H1 (cell line): Measurements from ENCODE around the gene HMCN2. TPM values are rescaled to one million over a fixed set of nuclear protein-coding genes. Genes with fewer than 3 reads are reported as not detected.

ENCODE experiments used
- CTCF ChIA-PET: fragments of 300-600 bp; sonication (Branson Sonifier 250); formaldehyde crosslinking; loops from one replicate; lab custom pipeline; 2021; ENCODE audit not compliant: partially characterized antibody; lab: Charles Lee
- POLR2A ChIA-PET: fragments of 300-600 bp; sonication (Branson Sonifier 250); formaldehyde crosslinking; loops from one replicate; lab custom pipeline; 2021; ENCODE audit warnings: inconsistent platforms; ENCODE audit not compliant: partially characterized antibody; lab: Charles Lee
- DNase-seq, 2 experiments: peaks; one replicate each; pipeline versions ENCODE4 v3.0.0 to v3.0.0-alpha.2; 2010 to 2022; ENCODE audit warnings: low spot score in 2 of 2, low read depth in 1 of 2, mixed read lengths in 1 of 2
- FAIRE-seq: peaks from 2 replicates; lab custom pipeline; 2011; peaks lifted over from hg19 to GRCh38; lab: Jason Lieb, UNC
- H2AFZ ChIP-seq: 2 replicates; pipeline ENCODE4 v1.8.1; 2012; ENCODE audit warnings: low read length, inconsistent platforms
- H2AK5ac ChIP-seq: 2 replicates; pipeline ENCODE4 v1.6.1; 2013; ENCODE audit warnings: low read depth, low read length
- H2BK120ac ChIP-seq: replicated peaks from 2 replicates; pipeline ENCODE3; 2013; ENCODE audit warnings: low read depth, low read length, inconsistent platforms
- H2BK12ac ChIP-seq: 2 replicates; pipeline ENCODE4 v1.6.1; 2013; ENCODE audit warnings: low read depth, low read length
- H2BK15ac ChIP-seq: 2 replicates; pipeline ENCODE4 v1.6.1; 2013; ENCODE audit warnings: low read length
- H2BK20ac ChIP-seq: 2 replicates; pipeline ENCODE4 v1.6.1; 2013; ENCODE audit warnings: low read length
- H2BK5ac ChIP-seq: 2 replicates; pipeline ENCODE4 v1.6.1; 2013; ENCODE audit warnings: low read depth, low read length
- H3K14ac ChIP-seq: 2 replicates; pipeline ENCODE4 v1.6.1; 2013; ENCODE audit warnings: inconsistent platforms; ENCODE audit not compliant: insufficient read length
- H3K18ac ChIP-seq: 2 replicates; pipeline ENCODE4 v1.6.1; 2013; ENCODE audit warnings: low read length; ENCODE audit errors: extremely low read depth
- H3K23ac ChIP-seq: 2 replicates; pipeline ENCODE4 v1.6.1; 2013; ENCODE audit warnings: inconsistent platforms; ENCODE audit not compliant: insufficient read length
- H3K23me2 ChIP-seq: 2 replicates; pipeline ENCODE4 v1.6.1; 2013; ENCODE audit warnings: low read depth, low read length
- H3K27ac ChIP-seq: 2 replicates; pipeline ENCODE4 v1.6.1; 2011; ENCODE audit warnings: low read depth, low read length, inconsistent platforms
- H3K27me3 ChIP-seq, 4 experiments: replicated peaks in 1 of 4; 1 replicate in 1 of 4; 2 replicates in 3 of 4; pipeline versions ENCODE4 v1.6.1 to v1.8.1; 2011 to 2013; ENCODE audit warnings: low read length in 3 of 4, mild to moderate bottlenecking in 3 of 4, inconsistent platforms in 2 of 4, mixed read lengths in 2 of 4, moderate library complexity in 1 of 4; ENCODE audit not compliant: control insufficient read depth in 3 of 4, insufficient read depth in 3 of 4; ENCODE audit errors: extremely low read depth in 1 of 4
- H3K36me3 ChIP-seq, 4 experiments: 2 replicates each; pipeline versions ENCODE4 v1.6.1 to v1.8.1; 2011 to 2013; ENCODE audit warnings: mild to moderate bottlenecking in 4 of 4, low read length in 3 of 4, moderate library complexity in 2 of 4, control low read depth in 1 of 4, inconsistent platforms in 1 of 4; ENCODE audit not compliant: insufficient read depth in 4 of 4, control insufficient read depth in 2 of 4
- H3K4ac ChIP-seq: replicated peaks from 2 replicates; pipeline ENCODE3; 2013; ENCODE audit warnings: low read length, low read depth, mixed read lengths, inconsistent platforms; ENCODE audit not compliant: insufficient read length
- H3K4me1 ChIP-seq, 4 experiments: replicated peaks in 1 of 4; 1 replicate in 1 of 4; 2 replicates in 3 of 4; pipeline versions ENCODE4 v1.6.1 to v1.8.1; 2011 to 2013; ENCODE audit warnings: low read length in 3 of 4, inconsistent platforms in 2 of 4, mixed read lengths in 1 of 4; ENCODE audit not compliant: insufficient read depth in 4 of 4, control insufficient read depth in 3 of 4
- H3K4me2 ChIP-seq, 2 experiments: 2 replicates each; pipeline versions ENCODE4 v1.6.1 to v1.8.1; 2011 to 2013; ENCODE audit warnings: low read depth in 2 of 2, low read length in 2 of 2, control low read depth in 1 of 2, inconsistent platforms in 1 of 2, mild to moderate bottlenecking in 1 of 2; ENCODE audit not compliant: insufficient read depth in 1 of 2
- H3K4me3 ChIP-seq, 4 experiments: fragments of 200-600, 300-600 bp in 1 of 4; sonication (generic), shearing (Covaris generic), sonication (Bioruptor Twin) in 1 of 4; 2 replicates each; pipeline versions ENCODE4 v1.5.1 to v1.8.1; 2011 to 2016; ENCODE audit warnings: low read length in 4 of 4, low read depth in 3 of 4, control low read depth in 2 of 4, inconsistent platforms in 2 of 4, mild to moderate bottlenecking in 2 of 4, mixed read lengths in 1 of 4, moderate library complexity in 1 of 4; ENCODE audit not compliant: insufficient read depth in 2 of 4; ENCODE audit errors: extremely low read depth in 1 of 4
- H3K56ac ChIP-seq: replicated peaks from 2 replicates; pipeline ENCODE3; 2013; ENCODE audit warnings: low read depth, mild to moderate bottlenecking, mixed read lengths, low read length, inconsistent platforms; ENCODE audit not compliant: insufficient read length
- H3K79me1 ChIP-seq: 2 replicates; pipeline ENCODE4 v1.6.1; 2013; ENCODE audit warnings: low read depth, low read length, control low read depth
- H3K79me2 ChIP-seq, 2 experiments: 2 replicates each; pipeline versions ENCODE4 v1.6.1 to v1.8.1; 2012 to 2013; ENCODE audit warnings: low read length in 2 of 2, mild to moderate bottlenecking in 2 of 2, inconsistent platforms in 1 of 2; ENCODE audit not compliant: insufficient read depth in 2 of 2, control insufficient read depth in 1 of 2
- H3K9ac ChIP-seq, 4 experiments: replicated peaks in 1 of 4; 1 replicate in 1 of 4; 2 replicates in 3 of 4; pipeline versions ENCODE4 v1.6.1 to v1.8.1; 2011 to 2013; ENCODE audit warnings: low read depth in 3 of 4, low read length in 3 of 4, control low read depth in 2 of 4, mild to moderate bottlenecking in 2 of 4, moderate library complexity in 2 of 4, inconsistent platforms in 1 of 4; ENCODE audit errors: extremely low read depth in 1 of 4
- H3K9me3 ChIP-seq, 2 experiments: 2 replicates each; pipeline versions ENCODE4 v1.6.1 to v1.8.1; 2012 to 2013; ENCODE audit warnings: mild to moderate bottlenecking in 2 of 2, moderate library complexity in 2 of 2, control low read depth in 1 of 2, inconsistent platforms in 1 of 2, low read depth in 1 of 2, low read length in 1 of 2, mixed read lengths in 1 of 2; ENCODE audit not compliant: insufficient read depth in 2 of 2
- H4K20me1 ChIP-seq, 2 experiments: replicated peaks in 1 of 2; 2 replicates each; pipeline versions ENCODE3 to v1.8.1; 2011 to 2013; ENCODE audit warnings: inconsistent platforms in 2 of 2, low read length in 2 of 2, mild to moderate bottlenecking in 1 of 2; ENCODE audit not compliant: insufficient read depth in 2 of 2, control insufficient read depth in 1 of 2
- H4K5ac ChIP-seq: 2 replicates; pipeline ENCODE4 v1.6.1; 2013; ENCODE audit warnings: low read length, low read depth, mixed read lengths, inconsistent platforms; ENCODE audit not compliant: insufficient read length
- H4K8ac ChIP-seq: 2 replicates; pipeline ENCODE4 v1.8.0; 2013; ENCODE audit warnings: mild to moderate bottlenecking, moderate library complexity, low read length, inconsistent platforms; ENCODE audit not compliant: insufficient read depth; ENCODE audit errors: extremely low read depth
- H4K91ac ChIP-seq: replicated peaks from 2 replicates; pipeline ENCODE3; 2013; ENCODE audit warnings: low read length, mixed read lengths, inconsistent platforms; ENCODE audit not compliant: insufficient read length
- BCL11A ChIP-seq, 2 experiments: IDR thresholded peaks; one replicate each; pipeline ENCODE4 v1.6.1; 2011; ENCODE audit warnings: low read depth in 2 of 2, low read length in 2 of 2, mild to moderate bottlenecking in 2 of 2
- CEBPB ChIP-seq: IDR thresholded peaks from 2 replicates; pipeline ENCODE4 v1.6.1; 2012; ENCODE audit warnings: low read depth, low read length
- JUN ChIP-seq: IDR thresholded peaks from 2 replicates; pipeline ENCODE4 v1.6.1; 2011; ENCODE audit warnings: low read depth, mild to moderate bottlenecking, improper control_type of control experiment, low read length
- POLR2A ChIP-seq, 2 experiments: IDR thresholded peaks; 1 replicate in 1 of 2; 2 replicates in 1 of 2; pipeline ENCODE4 v1.6.1; 2011; ENCODE audit warnings: low read depth in 2 of 2, low read length in 2 of 2, mild to moderate bottlenecking in 2 of 2; ENCODE audit errors: control extremely low read depth in 1 of 2
- SP2 ChIP-seq: IDR thresholded peaks from 2 replicates; pipeline ENCODE4 v1.6.1; 2012; ENCODE audit warnings: mild to moderate bottlenecking, low read length, inconsistent platforms
- TAF1 ChIP-seq: IDR thresholded peaks from 2 replicates; pipeline ENCODE4 v1.6.1; 2011; ENCODE audit warnings: mild to moderate bottlenecking, low read depth, low read length
- WGBS, 2 experiments: shearing (Covaris generic) in 1 of 2; methylation state at CpG; one replicate each; pipeline versions ENCODE4 v1.1.6 to v1.1.7; 2013 to 2015; ENCODE audit warnings: low lambda C conversion rate in 2 of 2, mixed read lengths in 2 of 2, inconsistent platforms in 1 of 2, low coverage in 1 of 2, missing lambda C conversion rate in 1 of 2; ENCODE audit not compliant: insufficient replicate concordance in 2 of 2, insufficient coverage in 1 of 2, insufficient read length in 1 of 2; ENCODE audit errors: extremely low coverage in 1 of 2, missing lambda C conversion rate in 1 of 2; 5-methylcytosine and 5-hydroxymethylcytosine counted together
- polyA plus RNA-seq, 7 experiments: library from polyadenylated mRNA; depleted of rRNA in 3 of 7; stranded (reverse) in 5 of 7; unstranded in 2 of 7; fragments of >200 nt in 5 of 7; fragments of 200-250 nt in 2 of 7; gene quantifications; 1 replicate in 5 of 7; 2 replicates in 1 of 7; 4 replicates in 1 of 7; pipeline versions ENCODE4 v1.2.1 to v1.2.3, GENCODE V29; 2011 to 2013; ENCODE audit warnings: missing spikeins in 2 of 7, mixed read lengths in 2 of 7
- total RNA-seq: library from RNA; stranded (reverse); fragmentation: NEBNext Ultra II Directional; extraction: Animal tissue kit (Norgen Biotek cat#: 25700); gene quantifications from 2 replicates; pipeline ENCODE4 v1.2.1, GENCODE V29; 2021
- TF ChIP-seq, protein P1 (sequence below): IDR thresholded peaks from 2 replicates; pipeline ENCODE4 v1.6.1; 2012; ENCODE audit warnings: low read length, inconsistent platforms

Gene HMCN2
- total and polyA plus RNA-seq, 2 of the 8 experiments (the other 6 are each of a cell fraction or from before 2014, with no cell fraction given): 5.0 to 9.1 TPM

DNA sequence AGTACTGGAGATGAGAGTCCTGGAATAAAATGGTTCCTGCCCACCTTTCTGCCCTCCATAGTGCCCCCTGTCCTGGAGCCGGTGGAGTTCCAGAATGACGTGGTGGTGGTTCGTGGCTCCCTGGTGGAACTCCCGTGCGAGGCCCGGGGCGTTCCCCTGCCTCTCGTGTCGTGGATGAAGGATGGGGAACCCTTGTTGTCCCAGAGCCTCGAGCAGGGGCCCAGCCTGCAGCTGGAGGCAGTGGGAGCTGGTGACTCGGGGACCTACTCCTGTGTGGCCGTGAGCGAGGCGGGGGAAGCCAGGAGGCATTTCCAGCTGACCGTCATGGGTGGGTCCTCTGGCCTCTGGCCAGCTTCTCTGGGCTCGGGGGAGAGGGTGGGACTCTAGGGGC, 128.1 kb downstream of the HMCN2 start:
- FAIRE-seq: no peak
- H3K9me3 ChIP-seq: no peaks in the 10 kb centered on the region; a peak in 1 of 4 replicates
- no peak overlapping the region for H3K4me3 ChIP-seq
- no peaks in the 10 kb centered on the region for H3K27me3 ChIP-seq
- H3K27ac ChIP-seq: no peak overlapping the region
- no peak overlapping the region for H4K5ac ChIP-seq
- no peak overlapping the region for H2BK120ac ChIP-seq
- H2BK5ac ChIP-seq: no peak overlapping the region
- no peak overlapping the region for H4K8ac ChIP-seq
- no peaks in the 10 kb centered on the region for H3K79me2 ChIP-seq
- peaks cover 0 to 5% (median 0%) of the 10 kb centered on the region in 4 experiments; a peak in 1 of 7 replicates for H3K4me1 ChIP-seq
- no peak overlapping the region for H2BK15ac ChIP-seq
- H3K23me2 ChIP-seq: no peaks in the 10 kb centered on the region
- H2AK5ac ChIP-seq: no peak overlapping the region
- H4K20me1 ChIP-seq: no peaks in the 10 kb centered on the region
- no peak overlapping the region for H3K56ac ChIP-seq
- H4K91ac ChIP-seq: no peak overlapping the region
- H3K36me3 ChIP-seq: no peaks in the 10 kb centered on the region; a peak in 1 of 8 replicates
- no peak overlapping the region for H3K4me2 ChIP-seq
- 96% methylated on average over 14 of the region's 16 CpGs; no CpG with 5 or more reads in 1 of the 2 experiments for WGBS, 2 experiments
- H2BK20ac ChIP-seq: no peak overlapping the region
- H3K9ac ChIP-seq: no peak overlapping the region
- H3K14ac ChIP-seq: no peak overlapping the region
- H3K18ac ChIP-seq: no peak overlapping the region
- no peak for DNase-seq
- ChIA-PET POLR2A (interaction anchor here (0.5 to 1.7 kb wide), 2 partner anchors 15 to 1003 kb away, joined by 3 to 4 read pairs; no protein-coding TSS in a partner anchor), CTCF (interaction anchor here (0.6 to 1.6 kb wide), 4 partner anchors 32 to 248 kb away, joined by 3 to 4 read pairs (median 3); no protein-coding TSS in a partner anchor)
- H3K23ac ChIP-seq: no peak overlapping the region
- no peaks in the 10 kb centered on the region for H3K79me1 ChIP-seq
- H2BK12ac ChIP-seq: no peak overlapping the region
- no peak overlapping the region for H2AFZ ChIP-seq
- H3K4ac ChIP-seq: no peak overlapping the region
- TF ChIP-seq, protein P1, sequence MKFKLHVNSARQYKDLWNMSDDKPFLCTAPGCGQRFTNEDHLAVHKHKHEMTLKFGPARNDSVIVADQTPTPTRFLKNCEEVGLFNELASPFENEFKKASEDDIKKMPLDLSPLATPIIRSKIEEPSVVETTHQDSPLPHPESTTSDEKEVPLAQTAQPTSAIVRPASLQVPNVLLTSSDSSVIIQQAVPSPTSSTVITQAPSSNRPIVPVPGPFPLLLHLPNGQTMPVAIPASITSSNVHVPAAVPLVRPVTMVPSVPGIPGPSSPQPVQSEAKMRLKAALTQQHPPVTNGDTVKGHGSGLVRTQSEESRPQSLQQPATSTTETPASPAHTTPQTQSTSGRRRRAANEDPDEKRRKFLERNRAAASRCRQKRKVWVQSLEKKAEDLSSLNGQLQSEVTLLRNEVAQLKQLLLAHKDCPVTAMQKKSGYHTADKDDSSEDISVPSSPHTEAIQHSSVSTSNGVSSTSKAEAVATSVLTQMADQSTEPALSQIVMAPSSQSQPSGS: no peak
- TF ChIP-seq TAF1: no peak
- TF ChIP-seq BCL11A (IDR thresholded peaks at IDR 0.05; ENCODE audit: low read depth in 2 of 2, low read length in 2 of 2): no peak
- no peak for TF ChIP-seq POLR2A (IDR thresholded peaks at IDR 0.05; ENCODE audit: control extremely low read depth in 1 of 2, low read depth in 2 of 2, low read length in 2 of 2)
- TF ChIP-seq CEBPB: no peak
- TF ChIP-seq JUN: no peak
- TF ChIP-seq SP2: no peak
